Measurements from ENCODE around the gene MYBPHL. TPM values are rescaled to one million over a fixed set of nuclear protein-coding genes. Genes with fewer than 3 reads are reported as not detected.

The MYBPHL gene
- polyA plus RNA-seq, 1 of the 3 experiments (the other 2 are of a cell fraction), result 0.07 TPM

- TF ChIP-seq CTCF (IDR thresholded peaks at IDR 0.05) (no peak), EZH2phosphoT487 (IDR thresholded peaks at IDR 0.05; ENCODE audit: borderline replicate concordance, low read depth) (no peak), MXI1 (IDR thresholded peaks at IDR 0.05; ENCODE audit: low read depth, low read length) (no peak), NFIC (IDR thresholded peaks at IDR 0.05; ENCODE audit: borderline replicate concordance) (no peak), POLR2AphosphoS5 (IDR thresholded peaks at IDR 0.05; ENCODE audit: low read depth, low read length) (no peak), TCF12 (IDR thresholded peaks at IDR 0.05) (no peak), RCOR1 (IDR thresholded peaks at IDR 0.05; ENCODE audit: low read length) (no peak), ELF1 (IDR thresholded peaks at IDR 0.05) (no peak), RXRA (IDR thresholded peaks at IDR 0.05; ENCODE audit: borderline replicate concordance, low read depth) (no peak)
- TF ChIP-seq, protein P1, sequence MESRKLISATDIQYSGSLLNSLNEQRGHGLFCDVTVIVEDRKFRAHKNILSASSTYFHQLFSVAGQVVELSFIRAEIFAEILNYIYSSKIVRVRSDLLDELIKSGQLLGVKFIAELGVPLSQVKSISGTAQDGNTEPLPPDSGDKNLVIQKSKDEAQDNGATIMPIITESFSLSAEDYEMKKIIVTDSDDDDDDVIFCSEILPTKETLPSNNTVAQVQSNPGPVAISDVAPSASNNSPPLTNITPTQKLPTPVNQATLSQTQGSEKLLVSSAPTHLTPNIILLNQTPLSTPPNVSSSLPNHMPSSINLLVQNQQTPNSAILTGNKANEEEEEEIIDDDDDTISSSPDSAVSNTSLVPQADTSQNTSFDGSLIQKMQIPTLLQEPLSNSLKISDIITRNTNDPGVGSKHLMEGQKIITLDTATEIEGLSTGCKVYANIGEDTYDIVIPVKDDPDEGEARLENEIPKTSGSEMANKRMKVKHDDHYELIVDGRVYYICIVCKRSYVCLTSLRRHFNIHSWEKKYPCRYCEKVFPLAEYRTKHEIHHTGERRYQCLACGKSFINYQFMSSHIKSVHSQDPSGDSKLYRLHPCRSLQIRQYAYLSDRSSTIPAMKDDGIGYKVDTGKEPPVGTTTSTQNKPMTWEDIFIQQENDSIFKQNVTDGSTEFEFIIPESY (IDR thresholded peaks at IDR 0.05; ENCODE audit: borderline replicate concordance, low read depth), result no peak
- TF ChIP-seq, protein P2, sequence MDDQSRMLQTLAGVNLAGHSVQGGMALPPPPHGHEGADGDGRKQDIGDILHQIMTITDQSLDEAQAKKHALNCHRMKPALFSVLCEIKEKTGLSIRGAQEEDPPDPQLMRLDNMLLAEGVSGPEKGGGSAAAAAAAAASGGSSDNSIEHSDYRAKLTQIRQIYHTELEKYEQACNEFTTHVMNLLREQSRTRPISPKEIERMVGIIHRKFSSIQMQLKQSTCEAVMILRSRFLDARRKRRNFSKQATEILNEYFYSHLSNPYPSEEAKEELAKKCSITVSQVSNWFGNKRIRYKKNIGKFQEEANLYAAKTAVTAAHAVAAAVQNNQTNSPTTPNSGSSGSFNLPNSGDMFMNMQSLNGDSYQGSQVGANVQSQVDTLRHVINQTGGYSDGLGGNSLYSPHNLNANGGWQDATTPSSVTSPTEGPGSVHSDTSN (IDR thresholded peaks at IDR 0.05), result no peak
Measured at GRCh38 chr1:109247401-109248365, 59.1 kb downstream of the MYBPHL start (continued).

DNA sequence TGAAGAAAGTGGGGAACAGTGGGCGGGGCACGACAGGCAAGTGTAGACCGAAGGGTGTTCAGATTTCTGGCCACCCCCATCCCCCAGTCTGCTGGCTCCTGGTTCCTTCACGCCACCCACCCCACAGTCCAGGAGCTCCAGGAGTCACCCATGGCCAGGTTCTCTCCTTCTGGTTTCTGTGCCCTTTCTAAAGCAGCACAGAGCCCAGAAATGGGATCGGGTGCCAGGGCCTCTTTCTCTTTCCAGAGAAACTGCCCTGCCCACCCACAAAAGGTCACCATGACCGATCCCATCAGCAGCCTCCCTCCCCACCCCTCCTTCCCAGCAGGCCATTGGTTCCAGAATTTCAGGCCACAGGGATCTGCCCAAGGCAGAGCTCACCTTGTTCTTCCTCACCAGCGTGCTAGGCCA, 60.7 kb downstream of the MYBPHL start:
- no peaks in the 10 kb centered on the region for H4K20me1 ChIP-seq (ENCODE audit: insufficient read depth)
- H2AFZ ChIP-seq (ENCODE audit: low read depth), result no peak overlapping the region
- no peak overlapping the region for H3K9ac ChIP-seq
- no peaks in the 10 kb centered on the region for H3K79me2 ChIP-seq (ENCODE audit: insufficient read depth)
- ChIA-PET CTCF (interaction anchor here (1.7 to 2.4 kb wide), 2 partner anchors 18 to 45 kb away, joined by 6 to 13 read pairs; no protein-coding TSS in a partner anchor), POLR2A (no interaction called here)
- H3K4me3 ChIP-seq (ENCODE audit: low read depth in 2 of 2, low read length in 1 of 2), result no peak overlapping the region
- H3F3A ChIP-seq (replicated peaks; ENCODE audit: insufficient read depth), result no peaks in the 10 kb centered on the region
- H3K9me2 ChIP-seq, result no peaks in the 10 kb centered on the region
- H3K36me3 ChIP-seq (replicated peaks in 1 of 2; ENCODE audit: control insufficient read depth in 1 of 2, insufficient read depth in 2 of 2, low read length in 1 of 2), result no peaks in the 10 kb centered on the region
- DNase-seq, result no peak
- 96% methylated on average over 4 of the region's 7 CpGs for WGBS (ENCODE audit: low lambda C conversion rate)
- no peaks in the 10 kb centered on the region for H3K27me3 ChIP-seq (ENCODE audit: insufficient read depth)
- no peak overlapping the region for H3K27ac ChIP-seq (ENCODE audit: low read depth in 2 of 2, low read length in 1 of 2)
- no peaks in the 10 kb centered on the region for H3K9me3 ChIP-seq
- H3K4me2 ChIP-seq, result no peak overlapping the region
- H3K4me1 ChIP-seq (ENCODE audit: control insufficient read depth in 1 of 2, insufficient read depth in 2 of 2, low read depth in 1 of 2, low read length in 1 of 2), result peaks cover 2 to 16% of the 10 kb centered on the region in 2 experiments; a peak in 2 of 4 replicates
- TF ChIP-seq IRF3 (IDR thresholded peaks at IDR 0.05; ENCODE audit: low read depth, low read length) (no peak), GABPA (IDR thresholded peaks at IDR 0.05; ENCODE audit: low read depth) (no peak), ELF1 (IDR thresholded peaks at IDR 0.05) (no peak), FOSL2 (IDR thresholded peaks at IDR 0.05; ENCODE audit: borderline replicate concordance, low read depth) (no peak), MXI1 (IDR thresholded peaks at IDR 0.05; ENCODE audit: low read depth, low read length) (no peak), TAF1 (IDR thresholded peaks at IDR 0.05; ENCODE audit: borderline replicate concordance, low read depth, low read length) (no peak), MAX (IDR thresholded peaks at IDR 0.05; ENCODE audit: low read depth) (no peak), RAD21 (IDR thresholded peaks at IDR 0.05; ENCODE audit: low read length) (no peak), EP300 (IDR thresholded peaks at IDR 0.05; ENCODE audit: borderline replicate concordance in 1 of 2, low read depth in 1 of 2, low read length in 1 of 2) (no peak), GATA2 (CRISPR knock-in tag; IDR thresholded peaks at IDR 0.05) (no peak), FOXJ3 (CRISPR knock-in tag; IDR thresholded peaks at IDR 0.05) (no peak), POLR2AphosphoS5 (IDR thresholded peaks at IDR 0.05; ENCODE audit: low read depth, low read length) (no peak), SIN3A (IDR thresholded peaks at IDR 0.05; ENCODE audit: borderline replicate concordance, low read depth, low read length) (no peak)
- TF ChIP-seq, protein P2 (IDR thresholded peaks at IDR 0.05), result no peak
- TF ChIP-seq, protein P3, sequence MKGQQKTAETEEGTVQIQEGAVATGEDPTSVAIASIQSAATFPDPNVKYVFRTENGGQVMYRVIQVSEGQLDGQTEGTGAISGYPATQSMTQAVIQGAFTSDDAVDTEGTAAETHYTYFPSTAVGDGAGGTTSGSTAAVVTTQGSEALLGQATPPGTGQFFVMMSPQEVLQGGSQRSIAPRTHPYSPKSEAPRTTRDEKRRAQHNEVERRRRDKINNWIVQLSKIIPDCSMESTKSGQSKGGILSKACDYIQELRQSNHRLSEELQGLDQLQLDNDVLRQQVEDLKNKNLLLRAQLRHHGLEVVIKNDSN (IDR thresholded peaks at IDR 0.05; ENCODE audit: borderline replicate concordance, low read depth), result no peak
